CD4-positive, alpha-beta T cell treated with Interleukin-6 for 4 hours (primary cell): ENCODE results near the gene ZNF35.

Experiments used
- DNase-seq: peaks from one replicate; pipeline ENCODE4 v3.0.0-alpha.2; 2020; ENCODE audit warnings: mixed read lengths

Gene ZNF35

GRCh38 chr3:44685128-44685800 is 36.7 kb downstream of the ZNF35 start:
- DNase-seq: peak; percentile 62

DNA sequence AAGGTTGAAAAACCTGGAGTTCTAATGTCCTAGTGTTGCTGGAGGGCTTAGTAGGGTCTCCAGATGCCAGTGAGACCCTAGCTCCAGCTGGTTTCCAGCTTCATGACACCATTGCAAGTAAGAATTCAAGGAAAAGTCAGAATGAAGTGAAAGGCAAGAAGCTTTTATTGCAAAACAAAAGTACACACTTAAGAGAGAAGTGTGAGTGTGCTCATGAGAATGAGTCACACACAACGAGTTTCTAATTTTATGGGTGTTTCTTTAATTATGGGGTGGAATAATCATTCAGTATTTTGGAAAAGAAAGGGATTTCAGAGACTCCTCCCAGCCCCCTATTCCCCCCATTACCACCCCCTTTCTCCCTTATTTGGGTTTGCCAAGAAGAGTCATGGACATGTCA is 39.4 kb downstream of the ZNF35 start:
- DNase-seq: no peak
